BE2C (cell line): ENCODE data around the gene FAM110A.
"Not testable (repeated sequence)": the region's sequence is repeated elsewhere in the genome, so short reads cannot be mapped to it uniquely, and the experiment has no call there.

Experiments
- DNase-seq: peaks from one replicate; pipeline ENCODE4 v3.0.0-alpha.2; 2020
- H3K27me3 ChIP-seq: fragments of 250-450 bp; sonication (Bioruptor Pico); 2 replicates; pipeline ENCODE4 v1.5.1; 2020; ENCODE audit warnings: mild to moderate bottlenecking
- H3K36me3 ChIP-seq: fragments of 250-450 bp; sonication (Bioruptor Pico); 2 replicates; pipeline ENCODE4 v1.5.1; 2020; ENCODE audit warnings: mild to moderate bottlenecking
- H3K4me1 ChIP-seq: fragments of 250-450 bp; sonication (Bioruptor Pico); 2 replicates; pipeline ENCODE4 v1.5.1; 2020
- H3K4me3 ChIP-seq: 2 replicates; pipeline ENCODE4 v1.5.1; 2011; ENCODE audit warnings: low read depth, low read length
- H3K9me3 ChIP-seq: fragments of 250-450 bp; sonication (Bioruptor Pico); 2 replicates; pipeline ENCODE4 v1.5.1; 2020
- CTCF ChIP-seq: IDR thresholded peaks from 2 replicates; pipeline ENCODE4 v1.5.1; 2012; ENCODE audit warnings: mild to moderate bottlenecking, low read depth, low read length

Gene FAM110A

DNA sequence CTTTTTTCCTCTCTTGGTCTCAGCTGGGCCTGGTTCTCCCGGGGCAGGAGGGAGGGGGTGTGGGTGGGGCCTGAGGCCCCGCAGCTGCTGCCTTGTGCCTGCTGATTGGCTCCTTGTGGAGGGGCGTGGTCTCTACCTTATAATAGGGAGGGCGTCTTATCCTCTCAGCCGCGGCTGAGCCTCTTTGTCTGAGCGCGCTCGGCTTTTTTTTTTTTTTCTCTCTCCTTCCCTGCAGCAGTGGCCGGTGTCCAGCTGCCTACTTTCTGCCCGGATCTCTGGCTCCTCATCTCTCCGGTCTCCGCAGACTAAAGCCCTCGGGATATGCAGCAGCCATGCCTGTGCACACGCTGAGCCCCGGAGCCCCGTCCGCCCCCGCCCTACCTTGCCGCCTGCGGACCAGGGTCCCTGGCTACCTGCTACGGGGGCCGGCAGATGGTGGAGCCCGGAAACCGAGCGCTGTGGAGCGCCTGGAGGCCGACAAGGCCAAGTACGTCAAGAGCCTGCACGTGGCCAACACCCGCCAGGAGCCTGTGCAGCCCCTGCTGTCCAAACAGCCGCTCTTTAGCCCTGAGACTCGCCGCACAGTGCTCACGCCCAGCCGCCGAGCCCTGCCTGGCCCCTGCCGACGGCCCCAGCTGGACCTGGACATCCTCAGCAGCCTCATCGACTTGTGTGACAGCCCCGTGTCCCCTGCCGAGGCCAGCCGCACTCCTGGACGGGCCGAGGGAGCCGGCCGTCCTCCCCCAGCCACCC is 11.1 kb downstream of the FAM110A start:
- Histone ChIP-seq H3K27me3 (no peaks in the 10 kb centered on the region), H3K4me3 (peak overlapping the region; percentile 60), H3K36me3 (no peaks in the 10 kb centered on the region), H3K4me1 (no peaks in the 10 kb centered on the region; the same call in 1 of the 2 replicates), H3K9me3 (no peaks in the 10 kb centered on the region)
- peak; percentile 90 for DNase-seq
- TF ChIP-seq CTCF: no peak

- H3K27me3 ChIP-seq: no peaks in the 10 kb centered on the region
- no peaks in the 10 kb centered on the region; the same call in 1 of the 2 replicates for H3K4me1 ChIP-seq
- H3K36me3 ChIP-seq: no peaks in the 10 kb centered on the region
- DNase-seq: no peak
- H3K9me3 ChIP-seq: no peaks in the 10 kb centered on the region
- peak overlapping the region; percentile 60 for H3K4me3 ChIP-seq
- TF ChIP-seq CTCF: no peak
These were observed 11.8 kb downstream of the FAM110A start for GRCh38 chr20:845226-845868.

DNA sequence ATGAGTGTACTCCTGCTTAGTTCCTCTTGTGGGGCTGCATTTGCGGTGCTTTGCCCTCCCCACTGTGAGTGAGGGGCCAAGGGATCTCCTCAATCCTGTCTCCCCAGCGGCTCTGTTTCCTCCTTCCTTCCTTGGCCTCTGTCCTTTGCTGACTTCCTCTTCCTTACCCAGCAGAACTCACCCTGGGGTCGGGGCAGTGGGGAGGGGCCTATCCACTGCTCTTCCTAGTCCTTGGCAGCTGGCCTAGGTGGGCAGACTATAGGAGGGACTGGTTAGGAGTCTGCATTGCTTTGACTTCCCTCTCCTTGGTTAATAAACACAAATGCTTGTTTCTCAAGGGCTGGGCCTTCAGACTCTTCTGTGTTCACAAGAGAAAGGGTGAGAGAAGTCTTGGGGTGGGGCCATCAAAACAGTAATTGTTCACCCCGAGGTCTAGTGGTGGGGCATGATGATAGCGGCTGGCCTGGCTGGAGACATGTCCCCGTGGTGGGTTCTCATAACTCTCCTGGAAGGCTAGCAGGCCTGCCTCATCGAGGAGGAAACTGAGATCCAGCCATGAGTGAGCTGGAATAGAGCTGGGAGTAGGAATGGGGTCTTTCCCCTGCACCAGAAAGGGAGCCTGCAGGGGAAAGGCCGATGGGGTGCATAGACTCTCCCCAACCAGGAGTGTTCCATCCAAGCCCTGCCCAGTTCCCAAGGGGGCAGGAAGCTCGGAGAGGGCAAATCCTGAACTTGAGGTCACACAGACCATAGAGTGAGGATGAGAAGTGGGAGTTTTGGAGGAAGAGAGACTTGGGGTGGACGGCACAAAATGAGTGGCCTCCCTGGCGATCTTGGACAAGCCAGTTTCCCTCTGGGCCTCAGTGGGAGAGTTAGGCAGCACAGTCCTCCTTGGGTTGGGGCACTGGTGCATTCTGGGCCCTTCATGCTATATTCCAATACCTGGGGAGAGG is 12.7 kb downstream of the FAM110A start:
- H3K4me1 ChIP-seq: no peaks in the 10 kb centered on the region; the same call in 1 of the 2 replicates
- no peak for TF ChIP-seq CTCF
- H3K9me3 ChIP-seq: no peaks in the 10 kb centered on the region
- no peaks in the 10 kb centered on the region for H3K36me3 ChIP-seq
- no peaks in the 10 kb centered on the region for H3K27me3 ChIP-seq
- H3K4me3 ChIP-seq: peak overlapping the region; percentile 60
- no peak for DNase-seq

DNA sequence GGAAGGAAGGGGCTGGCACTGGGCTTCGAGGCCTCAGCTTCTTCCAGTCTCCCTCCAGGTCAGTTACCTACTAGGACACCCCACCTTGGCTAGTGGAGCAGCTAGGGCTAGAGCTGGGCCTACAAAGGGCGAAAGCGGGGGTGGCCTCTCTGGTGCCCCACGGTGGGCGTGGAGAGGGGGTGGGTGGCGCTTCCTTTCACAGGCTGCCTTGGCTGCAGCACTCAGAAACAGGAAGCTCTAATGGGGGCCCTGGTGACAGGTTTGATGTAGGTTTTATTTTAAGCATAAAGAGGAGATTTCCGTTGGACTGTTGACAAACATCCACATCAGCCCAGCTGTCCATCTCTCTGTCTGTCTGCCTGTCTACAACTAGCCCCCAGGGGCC is 13.4 kb downstream of the FAM110A start:
- no peaks in the 10 kb centered on the region for H3K36me3 ChIP-seq
- no peaks in the 10 kb centered on the region for H3K9me3 ChIP-seq
- no peaks in the 10 kb centered on the region for H3K27me3 ChIP-seq
- no peak for DNase-seq
- TF ChIP-seq CTCF: no peak
- no peaks in the 10 kb centered on the region; the same call in 1 of the 2 replicates for H3K4me1 ChIP-seq
- no peak overlapping the region for H3K4me3 ChIP-seq

DNA sequence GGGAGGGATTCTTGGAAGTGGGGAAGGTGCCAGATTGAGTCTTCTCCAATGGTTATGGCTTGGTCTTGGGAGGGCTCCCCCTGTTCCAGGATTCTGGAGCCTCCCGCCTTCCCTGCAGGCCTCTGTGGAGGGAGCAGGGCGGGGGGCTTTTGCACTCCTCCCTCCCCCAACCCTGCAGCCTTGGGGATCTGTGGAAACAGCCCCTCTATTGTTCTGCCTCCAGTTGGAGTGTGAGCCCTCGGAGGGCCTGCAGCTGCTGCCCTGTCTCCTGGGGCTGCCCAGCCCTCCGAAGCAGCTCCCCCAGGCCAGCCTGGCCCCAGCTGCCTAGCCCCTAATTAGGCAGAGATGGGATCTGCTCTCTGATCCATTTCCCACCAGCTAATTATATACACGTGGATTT is 14.7 kb downstream of the FAM110A start:
- DNase-seq: no peak
- Histone ChIP-seq H3K4me3 (no peak overlapping the region), H3K4me1 (no peaks in the 10 kb centered on the region; the same call in 1 of the 2 replicates), H3K9me3 (no peaks in the 10 kb centered on the region), H3K36me3 (no peaks in the 10 kb centered on the region), H3K27me3 (no peaks in the 10 kb centered on the region)
- no peak for TF ChIP-seq CTCF

DNA sequence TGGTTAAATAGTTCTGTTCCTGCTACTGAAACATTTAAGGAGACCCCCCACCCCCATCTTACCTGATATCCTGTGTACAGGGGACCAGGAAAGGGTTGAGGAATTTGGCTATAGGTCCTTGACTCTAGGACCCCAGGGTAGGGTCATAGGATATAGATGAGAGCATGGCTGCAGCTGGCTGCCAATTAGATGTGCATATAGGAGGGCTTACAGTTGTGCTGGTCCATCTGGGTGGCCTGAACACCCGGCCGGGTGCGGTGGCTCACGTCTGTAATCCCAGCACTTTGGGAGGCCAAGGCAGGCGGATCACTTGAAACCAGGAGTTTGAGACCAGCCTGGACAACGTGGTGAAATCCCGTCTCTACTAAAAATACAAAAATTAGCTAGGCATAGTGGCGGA is 15.2 kb downstream of the FAM110A start:
- H3K27me3 ChIP-seq, H3K4me1 ChIP-seq, H3K9me3 ChIP-seq: not testable (repeated sequence)

More for the DNA sequence above, 15.2 kb downstream of the FAM110A start:
- H3K36me3 ChIP-seq, DNase-seq, H3K4me3 ChIP-seq: not testable (repeated sequence)
